SK-N-SH (cell line): ENCODE results near the gene CA10.

ENCODE experiments used
- CTCF ChIP-seq: fragments of 200-600 bp; sonication (generic); IDR thresholded peaks from 2 replicates; pipeline ENCODE4 v1.6.1; 2017; ENCODE audit warnings: antibody characterized with exemption, mild to moderate bottlenecking, moderate library complexity
- EZH2phosphoT487 ChIP-seq: fragments of 200-600 bp; sonication (generic); IDR thresholded peaks from 2 replicates; pipeline ENCODE4 v1.6.1; 2017; ENCODE audit warnings: low read depth, mixed run types, mild to moderate bottlenecking, antibody characterized with exemption, moderate library complexity, borderline replicate concordance
- GABPA ChIP-seq: IDR thresholded peaks from 2 replicates; pipeline ENCODE4 v1.4.0; 2012; ENCODE audit warnings: low read depth, mild to moderate bottlenecking
- GATA2 ChIP-seq: sonication (generic); formaldehyde crosslinking; IDR thresholded peaks from 2 replicates; pipeline ENCODE4 v1.5.0; 2020; ENCODE audit warnings: mild to moderate bottlenecking, missing genetic modification reagents
- MEF2A ChIP-seq: IDR thresholded peaks from 2 replicates; pipeline ENCODE4 v1.4.0; 2012; ENCODE audit warnings: low read depth, borderline replicate concordance
- POLR2AphosphoS5 ChIP-seq: IDR thresholded peaks from 2 replicates; pipeline ENCODE4 v1.6.1; 2012; ENCODE audit warnings: low read depth, low read length
- RAD21 ChIP-seq: IDR thresholded peaks from 2 replicates; pipeline ENCODE4 v1.6.1; 2012; ENCODE audit warnings: mild to moderate bottlenecking, low read length
- REST ChIP-seq: IDR thresholded peaks from 2 replicates; pipeline ENCODE4 v1.6.1; 2012; ENCODE audit warnings: mild to moderate bottlenecking, low read depth, low read length, moderate library complexity
- RFX5 ChIP-seq: IDR thresholded peaks from 2 replicates; pipeline ENCODE4 v1.6.1; 2012; ENCODE audit warnings: mild to moderate bottlenecking, improper control_type of control experiment, low read length
- TEAD4 ChIP-seq: IDR thresholded peaks from 2 replicates; pipeline ENCODE4 v1.4.0; 2012; ENCODE audit warnings: mild to moderate bottlenecking, borderline replicate concordance; ENCODE audit not compliant: insufficient read depth
- ZBTB33 ChIP-seq: IDR thresholded peaks from 2 replicates; pipeline ENCODE4 v1.4.0; 2012; ENCODE audit warnings: low read depth, borderline replicate concordance
- TF ChIP-seq, protein P1 (sequence below): IDR thresholded peaks from 2 replicates; pipeline ENCODE4; 2012
- TF ChIP-seq, protein P2 (sequence below): IDR thresholded peaks from 2 replicates; pipeline ENCODE4 v1.4.0; 2012; ENCODE audit warnings: low read depth
- TF ChIP-seq, protein P3 (sequence below): fragments of 150-350 bp; IDR thresholded peaks from 2 replicates; pipeline ENCODE4 v1.6.1; 2017; ENCODE audit warnings: antibody characterized with exemption, low read length, low read depth, borderline replicate concordance

DNA sequence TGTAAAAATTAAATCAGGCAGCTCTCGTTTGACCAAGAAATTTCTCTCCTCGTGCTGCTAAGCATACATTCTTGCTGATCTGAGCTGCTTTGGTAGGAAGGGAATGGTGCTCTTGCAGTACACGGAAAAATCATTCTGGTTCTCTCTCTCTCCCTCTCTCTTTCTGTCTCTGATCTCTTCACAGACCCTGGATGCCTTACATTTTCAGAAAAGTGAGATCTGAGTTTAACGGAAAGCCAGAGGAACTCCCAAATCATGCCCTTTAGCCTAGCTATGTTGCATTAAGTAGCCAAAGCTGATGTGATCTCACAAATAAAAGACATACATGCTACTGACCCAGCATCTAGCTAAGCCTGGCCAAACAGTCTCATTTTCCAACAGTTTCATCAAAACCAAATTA is 4.0 kb downstream of the CA10 start:
- TF ChIP-seq MEF2A, result no peak
- TF ChIP-seq POLR2AphosphoS5, result no peak
- no peak for TF ChIP-seq RAD21
- no peak for TF ChIP-seq CTCF
- TF ChIP-seq, protein P1, sequence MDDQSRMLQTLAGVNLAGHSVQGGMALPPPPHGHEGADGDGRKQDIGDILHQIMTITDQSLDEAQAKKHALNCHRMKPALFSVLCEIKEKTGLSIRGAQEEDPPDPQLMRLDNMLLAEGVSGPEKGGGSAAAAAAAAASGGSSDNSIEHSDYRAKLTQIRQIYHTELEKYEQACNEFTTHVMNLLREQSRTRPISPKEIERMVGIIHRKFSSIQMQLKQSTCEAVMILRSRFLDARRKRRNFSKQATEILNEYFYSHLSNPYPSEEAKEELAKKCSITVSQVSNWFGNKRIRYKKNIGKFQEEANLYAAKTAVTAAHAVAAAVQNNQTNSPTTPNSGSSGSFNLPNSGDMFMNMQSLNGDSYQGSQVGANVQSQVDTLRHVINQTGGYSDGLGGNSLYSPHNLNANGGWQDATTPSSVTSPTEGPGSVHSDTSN, result no peak
- TF ChIP-seq, protein P2, sequence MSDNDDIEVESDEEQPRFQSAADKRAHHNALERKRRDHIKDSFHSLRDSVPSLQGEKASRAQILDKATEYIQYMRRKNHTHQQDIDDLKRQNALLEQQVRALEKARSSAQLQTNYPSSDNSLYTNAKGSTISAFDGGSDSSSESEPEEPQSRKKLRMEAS, result no peak
- TF ChIP-seq TEAD4, result no peak
- no peak for TF ChIP-seq GATA2
- no peak for TF ChIP-seq REST
- TF ChIP-seq ZBTB33, result no peak
- TF ChIP-seq, protein P3, sequence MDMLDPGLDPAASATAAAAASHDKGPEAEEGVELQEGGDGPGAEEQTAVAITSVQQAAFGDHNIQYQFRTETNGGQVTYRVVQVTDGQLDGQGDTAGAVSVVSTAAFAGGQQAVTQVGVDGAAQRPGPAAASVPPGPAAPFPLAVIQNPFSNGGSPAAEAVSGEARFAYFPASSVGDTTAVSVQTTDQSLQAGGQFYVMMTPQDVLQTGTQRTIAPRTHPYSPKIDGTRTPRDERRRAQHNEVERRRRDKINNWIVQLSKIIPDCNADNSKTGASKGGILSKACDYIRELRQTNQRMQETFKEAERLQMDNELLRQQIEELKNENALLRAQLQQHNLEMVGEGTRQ, result no peak
- TF ChIP-seq RFX5, result no peak
- no peak for TF ChIP-seq GABPA
- TF ChIP-seq EZH2phosphoT487, result no peak
